ENCODE results near the gene SCIN. TPM values are rescaled to one million over a fixed set of nuclear protein-coding genes. Genes with fewer than 3 reads are reported as not detected.
"Not testable (repeated sequence)": the region's sequence is repeated elsewhere in the genome, so short reads cannot be mapped to it uniquely, and the experiment has no call there.

Gene SCIN
- total and polyA plus RNA-seq, 3 experiments from 2014 or later: 0.29 to 0.35 TPM; not detected in 1

GRCh38 chr7:12540850-12541249 is 29.7 kb upstream of the SCIN start:
- H3K27ac Mint-ChIP-seq: no peak overlapping the region
- H3K36me3 Mint-ChIP-seq: no peaks in the 10 kb centered on the region
- Histone ChIP-seq H3K4me3 (ENCODE audit: low read length) (no peak overlapping the region), H3K4me1 (ENCODE audit: insufficient read depth, low read length) (no peaks in the 10 kb centered on the region), H3K27me3 (ENCODE audit: insufficient read depth, low read length, poor library complexity, severe bottlenecking) (no peaks in the 10 kb centered on the region), H3K9me3 (ENCODE audit: low read length) (no peaks in the 10 kb centered on the region), H3K27ac (ENCODE audit: low read depth, low read length) (no peak overlapping the region), H3K36me3 (ENCODE audit: insufficient read depth, low read length) (no peaks in the 10 kb centered on the region)
- no peak for DNase-seq
- no peaks in the 10 kb centered on the region for H3K4me1 Mint-ChIP-seq
- ChIA-PET POLR2A (no interaction called here), CTCF (no interaction called here)
- no peaks in the 10 kb centered on the region for H3K9me3 Mint-ChIP-seq
- H3K27me3 Mint-ChIP-seq: peaks cover 5 to 8% of the 10 kb centered on the region in 2 donors
- no peak overlapping the region for H3K4me3 Mint-ChIP-seq

- POLR2A ChIA-PET: no interaction called here
- DNase-seq: no peak
- no peak overlapping the region for H3K4me3 ChIP-seq (ENCODE audit: low read length)
- no peaks in the 10 kb centered on the region for H3K27me3 ChIP-seq (ENCODE audit: insufficient read depth, low read length, poor library complexity, severe bottlenecking)
- Mint-ChIP-seq H3K27me3 (peaks cover 0 to 8% of the 10 kb centered on the region in 2 donors), H3K4me3 (no peak overlapping the region), H3K27ac (no peak overlapping the region), H3K4me1 (no peaks in the 10 kb centered on the region), H3K9me3 (no peaks in the 10 kb centered on the region), H3K36me3 (no peaks in the 10 kb centered on the region)
- CTCF ChIA-PET: no interaction called here
- H3K27ac ChIP-seq (ENCODE audit: low read depth, low read length): no peak overlapping the region
- no peaks in the 10 kb centered on the region for H3K9me3 ChIP-seq (ENCODE audit: low read length)
- H3K36me3 ChIP-seq (ENCODE audit: insufficient read depth, low read length): no peaks in the 10 kb centered on the region
- H3K4me1 ChIP-seq (ENCODE audit: insufficient read depth, low read length): no peaks in the 10 kb centered on the region
Observed at GRCh38 chr7:12543586-12543985, 26.9 kb upstream of the SCIN start.

GRCh38 chr7:12549106-12549505 is 21.4 kb upstream of the SCIN start:
- Histone ChIP-seq H3K9me3 (ENCODE audit: low read length) (no peaks in the 10 kb centered on the region), H3K4me3 (ENCODE audit: low read length) (no peak overlapping the region), H3K36me3 (ENCODE audit: insufficient read depth, low read length) (no peaks in the 10 kb centered on the region), H3K27me3 (ENCODE audit: insufficient read depth, low read length, poor library complexity, severe bottlenecking) (no peaks in the 10 kb centered on the region), H3K4me1 (ENCODE audit: insufficient read depth, low read length) (no peaks in the 10 kb centered on the region), H3K27ac (ENCODE audit: low read depth, low read length) (no peak overlapping the region)
- Mint-ChIP-seq H3K27ac (no peak overlapping the region), H3K9me3 (no peaks in the 10 kb centered on the region), H3K36me3 (no peaks in the 10 kb centered on the region), H3K4me3 (no peak overlapping the region), H3K27me3 (peaks cover 0 to 10% of the 10 kb centered on the region in 2 donors), H3K4me1 (no peaks in the 10 kb centered on the region)
- no peak for DNase-seq
- POLR2A ChIA-PET: interaction anchor here (0.6 kb wide), 1 partner anchor 42 kb away, joined by 8 read pairs; no protein-coding TSS in a partner anchor
- CTCF ChIA-PET: no interaction called here

GRCh38 chr7:12550956-12551355 is 19.6 kb upstream of the SCIN start:
- ChIA-PET CTCF (no interaction called here), POLR2A (no interaction called here)
- Histone ChIP-seq H3K4me1 (ENCODE audit: insufficient read depth, low read length) (no peaks in the 10 kb centered on the region), H3K9me3 (ENCODE audit: low read length) (no peaks in the 10 kb centered on the region), H3K36me3 (ENCODE audit: insufficient read depth, low read length) (no peaks in the 10 kb centered on the region), H3K27me3 (ENCODE audit: insufficient read depth, low read length, poor library complexity, severe bottlenecking) (no peaks in the 10 kb centered on the region), H3K27ac (ENCODE audit: low read depth, low read length) (no peak overlapping the region), H3K4me3 (ENCODE audit: low read length) (no peak overlapping the region)
- Mint-ChIP-seq H3K27ac (no peak overlapping the region), H3K36me3 (no peaks in the 10 kb centered on the region), H3K27me3 (peaks cover 0 to 6% of the 10 kb centered on the region in 2 donors), H3K4me3 (no peak overlapping the region), H3K9me3 (no peaks in the 10 kb centered on the region), H3K4me1 (no peaks in the 10 kb centered on the region)
- DNase-seq: no peak

- Histone ChIP-seq H3K9me3 (ENCODE audit: low read length) (no peaks in the 10 kb centered on the region), H3K27ac (ENCODE audit: low read depth, low read length) (no peak overlapping the region), H3K27me3 (ENCODE audit: insufficient read depth, low read length, poor library complexity, severe bottlenecking) (no peaks in the 10 kb centered on the region), H3K4me3 (ENCODE audit: low read length) (no peak overlapping the region), H3K4me1 (ENCODE audit: insufficient read depth, low read length) (no peaks in the 10 kb centered on the region), H3K36me3 (ENCODE audit: insufficient read depth, low read length) (no peaks in the 10 kb centered on the region)
- peaks cover 0 to 6% of the 10 kb centered on the region in 2 donors for H3K27me3 Mint-ChIP-seq
- ChIA-PET POLR2A (no interaction called here), CTCF (no interaction called here)
- no peaks in the 10 kb centered on the region for H3K36me3 Mint-ChIP-seq
- DNase-seq: no peak
- H3K4me1 Mint-ChIP-seq: no peaks in the 10 kb centered on the region
- H3K4me3 Mint-ChIP-seq: no peak overlapping the region
- peak overlapping the region in 1 of 8 donors; percentile 8 for H3K27ac Mint-ChIP-seq
- no peaks in the 10 kb centered on the region for H3K9me3 Mint-ChIP-seq
Observed at GRCh38 chr7:12552876-12553275, 17.6 kb upstream of the SCIN start.

GRCh38 chr7:12553416-12553815 is 17.1 kb upstream of the SCIN start:
- no peaks in the 10 kb centered on the region for H3K27me3 ChIP-seq (ENCODE audit: insufficient read depth, low read length, poor library complexity, severe bottlenecking)
- no peak overlapping the region for H3K4me3 Mint-ChIP-seq
- H3K4me1 ChIP-seq (ENCODE audit: insufficient read depth, low read length): no peaks in the 10 kb centered on the region
- DNase-seq: no peak
- no peak overlapping the region for H3K27ac ChIP-seq (ENCODE audit: low read depth, low read length)
- H3K4me1 Mint-ChIP-seq: no peaks in the 10 kb centered on the region
- H3K27me3 Mint-ChIP-seq: peaks cover 0 to 6% of the 10 kb centered on the region in 2 donors
- POLR2A ChIA-PET: no interaction called here
- H3K9me3 Mint-ChIP-seq: no peaks in the 10 kb centered on the region
- H3K36me3 Mint-ChIP-seq: no peaks in the 10 kb centered on the region
- H3K36me3 ChIP-seq (ENCODE audit: insufficient read depth, low read length): no peaks in the 10 kb centered on the region
- CTCF ChIA-PET: no interaction called here
- no peak overlapping the region for H3K4me3 ChIP-seq (ENCODE audit: low read length)
- no peaks in the 10 kb centered on the region for H3K9me3 ChIP-seq (ENCODE audit: low read length)
- H3K27ac Mint-ChIP-seq: no peak overlapping the region

GRCh38 chr7:12554351-12554750 is 16.2 kb upstream of the SCIN start:
- no peaks in the 10 kb centered on the region for H3K36me3 ChIP-seq (ENCODE audit: insufficient read depth, low read length)
- H3K27me3 Mint-ChIP-seq: no peaks in the 10 kb centered on the region
- no peaks in the 10 kb centered on the region for H3K9me3 ChIP-seq (ENCODE audit: low read length)
- H3K9me3 Mint-ChIP-seq: no peaks in the 10 kb centered on the region
- no peaks in the 10 kb centered on the region for H3K36me3 Mint-ChIP-seq
- no peak overlapping the region for H3K4me3 ChIP-seq (ENCODE audit: low read length)
- no peak for DNase-seq
- no peak overlapping the region for H3K27ac Mint-ChIP-seq
- ChIA-PET CTCF (no interaction called here), POLR2A (no interaction called here)
- no peak overlapping the region for H3K4me3 Mint-ChIP-seq
- H3K4me1 ChIP-seq (ENCODE audit: insufficient read depth, low read length): no peaks in the 10 kb centered on the region
- H3K4me1 Mint-ChIP-seq: no peaks in the 10 kb centered on the region
- no peak overlapping the region for H3K27ac ChIP-seq (ENCODE audit: low read depth, low read length)
- no peaks in the 10 kb centered on the region for H3K27me3 ChIP-seq (ENCODE audit: insufficient read depth, low read length, poor library complexity, severe bottlenecking)

- Histone ChIP-seq H3K36me3 (ENCODE audit: insufficient read depth, low read length) (no peaks in the 10 kb centered on the region), H3K27ac (ENCODE audit: low read depth, low read length) (no peak overlapping the region), H3K9me3 (ENCODE audit: low read length) (no peaks in the 10 kb centered on the region), H3K27me3 (ENCODE audit: insufficient read depth, low read length, poor library complexity, severe bottlenecking) (no peaks in the 10 kb centered on the region), H3K4me1 (ENCODE audit: insufficient read depth, low read length) (no peaks in the 10 kb centered on the region), H3K4me3 (ENCODE audit: low read length) (no peak overlapping the region)
- no peaks in the 10 kb centered on the region for H3K36me3 Mint-ChIP-seq
- H3K9me3 Mint-ChIP-seq: no peaks in the 10 kb centered on the region
- H3K4me3 Mint-ChIP-seq: no peak overlapping the region
- H3K27ac Mint-ChIP-seq: no peak overlapping the region
- ChIA-PET POLR2A (no interaction called here), CTCF (no interaction called here)
- no peaks in the 10 kb centered on the region for H3K4me1 Mint-ChIP-seq
- H3K27me3 Mint-ChIP-seq: no peaks in the 10 kb centered on the region
- no peak for DNase-seq
Observed at GRCh38 chr7:12554872-12555271, 15.6 kb upstream of the SCIN start.

- POLR2A ChIA-PET; H3K4me1 Mint-ChIP-seq; H3K9me3 Mint-ChIP-seq; H3K27ac Mint-ChIP-seq; H3K36me3 ChIP-seq (ENCODE audit: insufficient read depth, low read length); H3K27ac ChIP-seq (ENCODE audit: low read depth, low read length); DNase-seq; H3K4me3 Mint-ChIP-seq; H3K27me3 ChIP-seq (ENCODE audit: insufficient read depth, low read length, poor library complexity, severe bottlenecking); H3K4me3 ChIP-seq (ENCODE audit: low read length); H3K36me3 Mint-ChIP-seq; H3K27me3 Mint-ChIP-seq; H3K4me1 ChIP-seq (ENCODE audit: insufficient read depth, low read length); H3K9me3 ChIP-seq (ENCODE audit: low read length); CTCF ChIA-PET: not testable (repeated sequence)
Observed at GRCh38 chr7:12555695-12556094, 14.8 kb upstream of the SCIN start.
